ENCODE results near the gene CD74. TPM values are rescaled to one million over a fixed set of nuclear protein-coding genes. Genes with fewer than 3 reads are reported as not detected.

Gene CD74
- total and polyA plus RNA-seq, 2 of the 8 experiments (the other 6 are each of a cell fraction or from before 2014, with no cell fraction given), result 45.9 to 61.0 TPM

DNA sequence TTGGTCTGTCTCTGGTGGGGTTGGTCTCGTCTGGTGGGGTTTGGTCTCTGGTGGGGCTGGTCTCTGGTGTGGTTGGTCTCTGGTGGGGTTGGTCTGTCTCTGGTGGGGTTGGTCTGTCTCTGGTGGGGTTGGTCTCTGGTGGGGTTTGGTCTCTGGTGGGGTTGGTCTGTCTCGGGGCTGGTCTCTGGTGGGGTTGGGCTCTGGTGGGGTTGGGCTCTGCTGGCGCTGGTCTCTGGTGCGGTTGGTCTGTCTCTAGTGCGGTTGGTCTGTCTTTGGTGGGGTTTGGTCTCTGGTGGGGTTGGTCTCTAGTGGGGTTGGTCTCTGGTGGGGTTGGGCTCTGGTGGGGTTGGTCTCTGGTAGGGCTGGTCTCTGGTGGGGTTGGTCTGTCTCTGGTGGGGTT, 16.3 kb upstream of the CD74 start (continued):
- TF ChIP-seq, protein P1, sequence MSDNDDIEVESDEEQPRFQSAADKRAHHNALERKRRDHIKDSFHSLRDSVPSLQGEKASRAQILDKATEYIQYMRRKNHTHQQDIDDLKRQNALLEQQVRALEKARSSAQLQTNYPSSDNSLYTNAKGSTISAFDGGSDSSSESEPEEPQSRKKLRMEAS (IDR thresholded peaks at IDR 0.05), result no peak
- TF ChIP-seq POLR2A (IDR thresholded peaks at IDR 0.05; ENCODE audit: control extremely low read depth in 1 of 2, low read depth in 2 of 2, low read length in 2 of 2) (no peak), CEBPB (IDR thresholded peaks at IDR 0.05; ENCODE audit: low read depth, low read length) (no peak), SP4 (IDR thresholded peaks at IDR 0.05; ENCODE audit: low read length) (no peak), SUZ12 (IDR thresholded peaks at IDR 0.05; ENCODE audit: low read length) (no peak), BRCA1 (IDR thresholded peaks at IDR 0.05; ENCODE audit: low read depth, low read length) (no peak), JUND (IDR thresholded peaks at IDR 0.05; ENCODE audit: low read length) (no peak), JUN (IDR thresholded peaks at IDR 0.05; ENCODE audit: low read depth, low read length) (no peak)
